GM12878 (cell line): ENCODE results near the gene DUOX1. TPM values are rescaled to one million over a fixed set of nuclear protein-coding genes. Genes with fewer than 3 reads are reported as not detected.

Source experiments
- ATAC-seq: fragments of 200-7000 bp; cut with Tn5 transposase; 3 replicates; pipeline ENCODE4 v1.9.1; 2020; ENCODE audit warnings: mild to moderate bottlenecking, moderate library complexity
- BruUV-seq: library from RNA; stranded (reverse); fragments of 400-500 nt; replicated peaks from 2 replicates; lab custom pipeline; 2021; lab: Mats Ljungman, UMichigan
- CTCF ChIA-PET: fragments of 300-600 bp; sonication (Branson Sonifier 250); formaldehyde crosslinking; extraction: SDS; loops from one replicate; lab custom pipeline; 2021; ENCODE audit warnings: inconsistent platforms; lab: Yijun Ruan, JAX
- POLR2A ChIA-PET: fragments of 350-600 bp; formaldehyde crosslinking; extraction: SDS; loops from one replicate; lab custom pipeline; 2021; ENCODE audit warnings: inconsistent platforms; lab: Charles Lee
- RAD21 ChIA-PET: fragments of 300-600 bp; sonication (Branson Sonifier 250); formaldehyde crosslinking; loops from one replicate; lab custom pipeline; 2023; ENCODE audit warnings: antibody characterized with exemption; ENCODE audit not compliant: unreplicated experiment; lab: Charles Lee
- SMC1A ChIA-PET: fragments of 300-600 bp; sonication (Branson Sonifier 250); formaldehyde crosslinking; loops from one replicate; lab custom pipeline; 2023; ENCODE audit not compliant: unreplicated experiment, uncharacterized antibody; lab: Charles Lee
- DNase-seq: peaks from one replicate; pipeline ENCODE4 v3.0.0-alpha.2; 2011; ENCODE audit warnings: low read depth, low spot score
- FAIRE-seq: peaks from 3 replicates; lab custom pipeline; 2011; peaks lifted over from hg19 to GRCh38; lab: Jason Lieb, UNC
- H2AFZ ChIP-seq: 2 replicates; pipeline ENCODE4 v1.6.0; 2011; ENCODE audit warnings: low read depth, low read length, control low read depth; ENCODE audit not compliant: control insufficient read depth
- H3K27ac ChIP-seq: 2 replicates; pipeline ENCODE4 v1.5.1; 2011; ENCODE audit warnings: control low read depth; ENCODE audit not compliant: control insufficient read depth, insufficient read depth
- H3K27me3 ChIP-seq, 2 experiments: replicated peaks in 1 of 2; 2 replicates each; pipeline versions ENCODE4 v1.6.0 to v1.6.1; 2011; ENCODE audit warnings: low read length in 1 of 2; ENCODE audit not compliant: control insufficient read depth in 2 of 2, insufficient read depth in 2 of 2
- H3K36me3 ChIP-seq, 2 experiments: 2 replicates each; pipeline ENCODE4 v1.5.1; 2011; ENCODE audit warnings: low read length in 1 of 2; ENCODE audit not compliant: control insufficient read depth in 2 of 2, insufficient read depth in 2 of 2
- H3K4me1 ChIP-seq: 2 replicates; pipeline ENCODE4 v1.6.1; 2011; ENCODE audit warnings: mild to moderate bottlenecking, low read length, moderate library complexity, mixed read lengths; ENCODE audit not compliant: control insufficient read depth, insufficient read depth
- H3K4me2 ChIP-seq: 2 replicates; pipeline ENCODE4 v1.6.0; 2011; ENCODE audit warnings: control low read depth; ENCODE audit not compliant: control insufficient read depth, insufficient read depth
- H3K4me3 ChIP-seq: fragments of 200-600 bp; sonication (generic); 2 replicates; pipeline ENCODE4 v1.5.1; 2016
- H3K79me2 ChIP-seq: 2 replicates; pipeline ENCODE4 v1.6.0; 2011; ENCODE audit warnings: low read length; ENCODE audit not compliant: control insufficient read depth, insufficient read depth
- H3K9ac ChIP-seq: 2 replicates; pipeline ENCODE4 v1.8.0; 2011; ENCODE audit warnings: low read length, control low read depth, mixed read lengths; ENCODE audit not compliant: control insufficient read depth, insufficient read depth
- H3K9me3 ChIP-seq: replicated peaks from 3 replicates; pipeline ENCODE4 v1.5.1; 2011; ENCODE audit warnings: mild to moderate bottlenecking, low read length; ENCODE audit not compliant: control insufficient read depth, insufficient read depth
- H4K20me1 ChIP-seq: 2 replicates; pipeline ENCODE4 v1.6.0; 2011; ENCODE audit not compliant: control insufficient read depth, insufficient read depth
- BCL3 ChIP-seq: IDR thresholded peaks from 2 replicates; pipeline ENCODE4 v1.6.1; 2011; ENCODE audit warnings: borderline replicate concordance, low read depth, mild to moderate bottlenecking, moderate library complexity, low read length; ENCODE audit not compliant: insufficient read depth, poor library complexity, severe bottlenecking
- CEBPB ChIP-seq, 2 experiments: fragments of 150-350 bp in 1 of 2; IDR thresholded peaks; 2 replicates each; pipeline ENCODE4 v1.6.1; 2012 to 2014; ENCODE audit warnings: low read depth in 2 of 2, low read length in 2 of 2, borderline replicate concordance in 1 of 2, inconsistent platforms in 1 of 2
- KDM1A ChIP-seq: fragments of 200-600 bp; sonication (generic); IDR thresholded peaks from 2 replicates; pipeline ENCODE4 v1.6.1; 2016; ENCODE audit warnings: borderline replicate concordance
- NFIC ChIP-seq: IDR thresholded peaks from 2 replicates; pipeline ENCODE4 v1.6.1; 2012; ENCODE audit warnings: low read depth, mild to moderate bottlenecking, inconsistent platforms, low read length, moderate library complexity
- NFYB ChIP-seq: IDR thresholded peaks from 2 replicates; pipeline ENCODE4 v1.6.1; 2011; ENCODE audit warnings: low read depth, mild to moderate bottlenecking, low read length, improper control_type of control experiment, moderate library complexity; ENCODE audit not compliant: insufficient read depth
- NR2C2 ChIP-seq: IDR thresholded peaks from 2 replicates; pipeline ENCODE4 v1.6.1; 2011; ENCODE audit warnings: borderline replicate concordance, low read depth; ENCODE audit not compliant: control insufficient read depth, insufficient read length
- PBX3 ChIP-seq: IDR thresholded peaks from 2 replicates; pipeline ENCODE4 v1.6.1; 2011; ENCODE audit warnings: mild to moderate bottlenecking, low read depth, low read length, moderate library complexity; ENCODE audit not compliant: insufficient replicate concordance
- TCF3 ChIP-seq: IDR thresholded peaks from 2 replicates; pipeline ENCODE4 v1.6.1; 2012; ENCODE audit warnings: low read depth, mild to moderate bottlenecking, low read length, borderline replicate concordance; ENCODE audit not compliant: insufficient read depth
- TCF7 ChIP-seq: IDR thresholded peaks from 2 replicates; pipeline ENCODE4 v1.6.1; 2014; ENCODE audit warnings: antibody characterized with exemption, borderline replicate concordance
- USF1 ChIP-seq: IDR thresholded peaks from 2 replicates; pipeline ENCODE4 v1.6.1; 2011; ENCODE audit warnings: borderline replicate concordance, low read depth, mild to moderate bottlenecking, moderate library complexity, mixed read lengths, low read length; ENCODE audit not compliant: insufficient read depth; ENCODE audit errors: extremely low read length
- WGBS: methylation state at CpG from one replicate; pipeline ENCODE4 v1.1.6; 2016; ENCODE audit warnings: low lambda C conversion rate; ENCODE audit not compliant: insufficient replicate concordance, insufficient coverage; ENCODE audit errors: missing lambda C conversion rate; 5-methylcytosine and 5-hydroxymethylcytosine counted together
- in situ Hi-C: fragments of 300-500 bp; cut with MboI; formaldehyde crosslinking; loops from 9 replicates; pipeline ENCODE4 v1.14.3; 2018; ENCODE audit warnings: mixed read lengths
- intact Hi-C: fragments of 100-400 bp; cut with micrococcal nuclease; formaldehyde crosslinking; loops from one replicate; pipeline ENCODE4 v1.14.2; 2022; ENCODE audit not compliant: unreplicated experiment
- polyA plus RNA-seq, 11 experiments: library from polyadenylated mRNA; depleted of rRNA in 4 of 11; unstranded in 6 of 11; stranded (reverse) in 5 of 11; fragments of >200 nt; fragmentation: Nextera tagmentation in 4 of 11; fragmentation: Illumina TruSeq in 1 of 11; extraction: Ambion mirVana in 4 of 11; extraction: Trizol in 1 of 11; gene quantifications; 1 replicate in 1 of 11; 2 replicates in 10 of 11; pipeline versions ENCODE4 v1.2.1 to v1.2.3, GENCODE V29; 2011 to 2016; ENCODE audit warnings: inconsistent platforms in 2 of 11, missing spikeins in 2 of 11, low read depth in 1 of 11
- total RNA-seq, 4 experiments: library from RNA; depleted of rRNA in 3 of 4; stranded (reverse); fragments of >200 nt in 3 of 4; fragmentation: Illumina TruSeq in 1 of 4; extraction: Trizol in 1 of 4; gene quantifications; 2 replicates each; pipeline versions ENCODE4 v1.2.1 to v1.2.3, GENCODE V29; 2013 to 2021

DUOX1 gene
- total and polyA plus RNA-seq, 10 of the 15 experiments (the other 5 are each of a cell fraction or from before 2014, with no cell fraction given): 0.02 to 2.1 (median 0.26) TPM; not detected in 3

GRCh38 chr15:45149060-45149459 lies 19.3 kb downstream of the DUOX1 start:
- ChIA-PET SMC1A (no interaction called here), CTCF (interaction anchor here (1.2 to 1.9 kb wide), 2 partner anchors 14 to 22 kb away, joined by 4 to 6 read pairs; no protein-coding TSS in a partner anchor), POLR2A (no interaction called here), RAD21 (no interaction called here)
- no peaks in the 10 kb centered on the region for H3K36me3 ChIP-seq
- ATAC-seq: no peak
- H3K79me2 ChIP-seq: no peaks in the 10 kb centered on the region
- no peak overlapping the region for H3K4me3 ChIP-seq
- H3K4me1 ChIP-seq: no peaks in the 10 kb centered on the region
- H3K9ac ChIP-seq: no peak overlapping the region
- no peaks in the 10 kb centered on the region for H3K9me3 ChIP-seq
- no TSS peak for BruUV-seq
- in situ Hi-C loops: no loop called here
- FAIRE-seq: no peak
- no peak overlapping the region for H3K27ac ChIP-seq
- no peaks in the 10 kb centered on the region for H4K20me1 ChIP-seq
- no peak for TF ChIP-seq KDM1A
- no peak for TF ChIP-seq NFYB
- no peak for TF ChIP-seq NR2C2
- no peak for TF ChIP-seq NFIC
- no peak for TF ChIP-seq USF1
- TF ChIP-seq TCF3: no peak
- TF ChIP-seq BCL3: no peak
- TF ChIP-seq CEBPB (IDR thresholded peaks at IDR 0.05; ENCODE audit: borderline replicate concordance in 1 of 2, low read depth in 2 of 2, low read length in 2 of 2): no peak
- TF ChIP-seq PBX3: no peak
- TF ChIP-seq TCF7: no peak
- no peak overlapping the region for H3K4me2 ChIP-seq
- WGBS: 50% methylated on average over 1 of the region's 1 CpG
- intact Hi-C loops: no loop called here
- H3K27me3 ChIP-seq: no peaks in the 10 kb centered on the region
- H2AFZ ChIP-seq: no peak overlapping the region
- no peak for DNase-seq
